GM23338 (cell line): ENCODE data around the gene CSGALNACT2.

Experiments
- CTCF ChIP-seq, 2 experiments: fragments of 200-600 bp in 1 of 2; sonication (generic) in 1 of 2; conservative IDR thresholded peaks; 2 replicates each; pipeline versions ENCODE4 v1.5.1 to v1.6.1; 2016 to 2017; ENCODE audit warnings: antibody characterized with exemption in 2 of 2, low read depth in 2 of 2, mild to moderate bottlenecking in 2 of 2, moderate library complexity in 1 of 2
- EZH2 ChIP-seq: fragments of 200-600 bp; sonication (generic); IDR thresholded peaks from one replicate; pipeline ENCODE4 v1.8.0; 2017; ENCODE audit warnings: antibody characterized with exemption, mild to moderate bottlenecking, low read depth; ENCODE audit not compliant: unreplicated experiment
- EZH2phosphoT487 ChIP-seq: fragments of 200-600 bp; sonication (generic); IDR thresholded peaks from one replicate; pipeline ENCODE4 v1.8.1; 2018; ENCODE audit warnings: antibody characterized with exemption; ENCODE audit not compliant: unreplicated experiment
- JUNB ChIP-seq: IDR thresholded peaks from one replicate; pipeline ENCODE4 v1.6.1; 2016; ENCODE audit warnings: antibody characterized with exemption; ENCODE audit not compliant: unreplicated experiment
- POLR2AphosphoS5 ChIP-seq: IDR thresholded peaks from 2 replicates; pipeline ENCODE4 v1.6.1; 2016; ENCODE audit warnings: antibody characterized with exemption, low read depth
- REST ChIP-seq: IDR thresholded peaks from one replicate; pipeline ENCODE4 v1.6.1; 2018; ENCODE audit warnings: antibody characterized with exemption; ENCODE audit not compliant: unreplicated experiment

GRCh38 chr10:43110338-43111071 lies 27.7 kb upstream of the CSGALNACT2 start:
- TF ChIP-seq CTCF (conservative IDR thresholded peaks at IDR 0.05; ENCODE audit: low read depth in 2 of 2) = no peak
- TF ChIP-seq JUNB = no peak
- no peak for TF ChIP-seq EZH2
- no peak for TF ChIP-seq REST
- no peak for TF ChIP-seq POLR2AphosphoS5
- no peak for TF ChIP-seq EZH2phosphoT487
